GM23338 (cell line): ENCODE results near the gene WWC1. TPM values are rescaled to one million over a fixed set of nuclear protein-coding genes. Genes with fewer than 3 reads are reported as not detected.
A peak's percentile ranks its signal among the peaks of the same experiment; 100 is the strongest.

ENCODE experiments used
- ATAC-seq: fragments of 200-7000 bp; cut with Tn5 transposase; 3 replicates; pipeline ENCODE4 v1.9.1; 2020
- DNase-seq: peaks from one replicate; pipeline ENCODE4 v3.0.0-alpha.2; 2015; ENCODE audit warnings: low spot score
- H2AFZ ChIP-seq: fragments of 200-600 bp; sonication (generic); 2 replicates; pipeline ENCODE4 v1.8.0; 2016; ENCODE audit warnings: antibody characterized with exemption, mild to moderate bottlenecking, moderate library complexity
- H3F3A ChIP-seq: fragments of 200-600 bp; sonication (generic); replicated peaks from 2 replicates; pipeline ENCODE4 v1.8.0; 2017; ENCODE audit warnings: antibody characterized with exemption, mixed run types, low read depth
- H3K27ac ChIP-seq: fragments of 200-600 bp; sonication (generic); 2 replicates; pipeline ENCODE4 v1.6.1; 2016; ENCODE audit warnings: low read depth
- H3K27me3 ChIP-seq: fragments of 200-600 bp; sonication (generic); 2 replicates; pipeline ENCODE4 v1.8.0; 2016; ENCODE audit warnings: mild to moderate bottlenecking, mixed run types, moderate library complexity; ENCODE audit not compliant: insufficient read depth
- H3K36me3 ChIP-seq: fragments of 200-600 bp; sonication (generic); 2 replicates; pipeline ENCODE4 v1.8.0; 2016; ENCODE audit warnings: mild to moderate bottlenecking; ENCODE audit not compliant: insufficient read depth
- H3K4me1 ChIP-seq: fragments of 200-600 bp; sonication (generic); 2 replicates; pipeline ENCODE4 v1.8.0; 2016; ENCODE audit warnings: mild to moderate bottlenecking, moderate library complexity; ENCODE audit not compliant: insufficient read depth
- H3K4me2 ChIP-seq: fragments of 200-600 bp; sonication (generic); 2 replicates; pipeline ENCODE4 v1.7.1; 2017; ENCODE audit warnings: mixed run types
- H3K4me3 ChIP-seq: fragments of 200-600 bp; sonication (generic); 2 replicates; pipeline ENCODE4 v1.6.1; 2016; ENCODE audit warnings: mixed run types
- H3K79me2 ChIP-seq: fragments of 200-600 bp; sonication (generic); replicated peaks from 2 replicates; pipeline ENCODE4 v1.8.0; 2017; ENCODE audit warnings: mild to moderate bottlenecking; ENCODE audit not compliant: insufficient read depth
- H3K9me2 ChIP-seq: fragments of 200-600 bp; sonication (generic); 2 replicates; pipeline ENCODE4 v1.8.0; 2017; ENCODE audit not compliant: insufficient read depth
- H4K20me1 ChIP-seq: fragments of 200-600 bp; sonication (generic); replicated peaks from 2 replicates; pipeline ENCODE4 v1.8.0; 2017; ENCODE audit warnings: mild to moderate bottlenecking; ENCODE audit not compliant: insufficient read depth
- H3K27ac Mint-ChIP-seq: 2 replicates; pipeline ENCODE4 v1.8.0; 2020; ENCODE audit warnings: inconsistent platforms, mild to moderate bottlenecking, moderate library complexity, mixed read lengths
- H3K27me3 Mint-ChIP-seq: 3 replicates; pipeline ENCODE4 v1.8.0; 2022; ENCODE audit warnings: low read depth, mild to moderate bottlenecking, moderate library complexity, mixed read lengths, inconsistent platforms; ENCODE audit not compliant: insufficient read depth, poor library complexity
- H3K36me3 Mint-ChIP-seq: 3 replicates; pipeline ENCODE4 v1.8.0; 2021; ENCODE audit warnings: low read depth, mild to moderate bottlenecking, inconsistent platforms, moderate library complexity, mixed read lengths
- H3K4me1 Mint-ChIP-seq: 3 replicates; pipeline ENCODE4 v1.8.0; 2020; ENCODE audit warnings: mild to moderate bottlenecking, inconsistent platforms, mixed read lengths
- H3K4me3 Mint-ChIP-seq: 3 replicates; pipeline ENCODE4 v1.8.0; 2021; ENCODE audit warnings: moderate library complexity, mild to moderate bottlenecking, inconsistent platforms, mixed read lengths
- H3K9me3 Mint-ChIP-seq: 3 replicates; pipeline ENCODE4 v1.8.0; 2020; ENCODE audit warnings: moderate library complexity, mild to moderate bottlenecking, inconsistent platforms, mixed read lengths
- CREB1 ChIP-seq: fragments of 250-450 bp; sonication (Bioruptor Pico); IDR thresholded peaks from 2 replicates; pipeline ENCODE4 v1.5.0; 2020; ENCODE audit warnings: low read depth, mild to moderate bottlenecking, moderate library complexity
- CTCF ChIP-seq, 2 experiments: fragments of 200-600 bp in 1 of 2; sonication (generic) in 1 of 2; conservative IDR thresholded peaks; 2 replicates each; pipeline versions ENCODE4 v1.5.1 to v1.6.1; 2016 to 2017; ENCODE audit warnings: antibody characterized with exemption in 2 of 2, low read depth in 2 of 2, mild to moderate bottlenecking in 2 of 2, moderate library complexity in 1 of 2
- ETS1 ChIP-seq: IDR thresholded peaks from 2 replicates; pipeline ENCODE4 v1.6.1; 2016; ENCODE audit warnings: antibody characterized with exemption
- EZH2 ChIP-seq: fragments of 200-600 bp; sonication (generic); IDR thresholded peaks from one replicate; pipeline ENCODE4 v1.8.0; 2017; ENCODE audit warnings: antibody characterized with exemption, mild to moderate bottlenecking, low read depth; ENCODE audit not compliant: unreplicated experiment
- EZH2phosphoT487 ChIP-seq: fragments of 200-600 bp; sonication (generic); IDR thresholded peaks from one replicate; pipeline ENCODE4 v1.8.1; 2018; ENCODE audit warnings: antibody characterized with exemption; ENCODE audit not compliant: unreplicated experiment
- JUNB ChIP-seq: IDR thresholded peaks from one replicate; pipeline ENCODE4 v1.6.1; 2016; ENCODE audit warnings: antibody characterized with exemption; ENCODE audit not compliant: unreplicated experiment
- POLR2AphosphoS5 ChIP-seq: IDR thresholded peaks from 2 replicates; pipeline ENCODE4 v1.6.1; 2016; ENCODE audit warnings: antibody characterized with exemption, low read depth
- REST ChIP-seq: IDR thresholded peaks from one replicate; pipeline ENCODE4 v1.6.1; 2018; ENCODE audit warnings: antibody characterized with exemption; ENCODE audit not compliant: unreplicated experiment
- STAT1 ChIP-seq: IDR thresholded peaks from one replicate; pipeline ENCODE4 v1.6.1; 2016; ENCODE audit warnings: antibody characterized with exemption; ENCODE audit not compliant: unreplicated experiment
- ZNF114 ChIP-seq: fragments of 250-450 bp; sonication (Bioruptor Pico); IDR thresholded peaks from 2 replicates; pipeline ENCODE4 v1.5.0; 2020; ENCODE audit warnings: mild to moderate bottlenecking, moderate library complexity
- ZNF331 ChIP-seq: fragments of 250-450 bp; sonication (Bioruptor Pico); IDR thresholded peaks from 2 replicates; pipeline ENCODE4 v1.5.0; 2020; ENCODE audit warnings: low read depth, mild to moderate bottlenecking, moderate library complexity
- polyA plus RNA-seq: library from polyadenylated mRNA; unstranded; fragments of >200 nt; fragmentation: Nextera tagmentation; extraction: Ambion mirVana; gene quantifications from 2 replicates; pipeline ENCODE4 v1.2.1, GENCODE V29; 2016
- total RNA-seq: library from RNA; depleted of rRNA; stranded (reverse); fragments of >200 nt; shearing (Covaris generic); gene quantifications from 2 replicates; pipeline ENCODE4 v1.2.3, GENCODE V29; 2014

WWC1 gene
- total and polyA plus RNA-seq, 2 experiments from 2014 or later, result 25.4 to 27.8 TPM

GRCh38 chr5:168301593-168302390 is 10.3 kb downstream of the WWC1 start:
- Histone ChIP-seq H3K4me2 (0 out of 2 replicates have a peak overlapping the region, but pooled peaks have one; percentile 8), H3K27ac (no peak overlapping the region), H3K79me2 (peaks cover 85% of the 10 kb centered on the region), H3K9me2 (peaks cover 4% of the 10 kb centered on the region; the same call in 1 of the 2 replicates), H2AFZ (no peak overlapping the region), H3K27me3 (no peaks in the 10 kb centered on the region), H4K20me1 (peaks cover 47% of the 10 kb centered on the region), H3F3A (0 out of 2 replicates have a peak, but pooled peaks cover 8% of the 10 kb centered on the region), H3K4me3 (no peak overlapping the region), H3K4me1 (peaks cover 40% of the 10 kb centered on the region), H3K36me3 (no peaks in the 10 kb centered on the region)
- H3K36me3 Mint-ChIP-seq, result peaks cover 4% of the 10 kb centered on the region; the same call in 1 of the 3 replicates
- TF ChIP-seq EZH2phosphoT487 (no peak), ETS1 (no peak), REST (no peak), EZH2 (no peak), POLR2AphosphoS5 (no peak), ZNF331 (no peak), CTCF (conservative IDR thresholded peaks at IDR 0.05; ENCODE audit: low read depth in 2 of 2) (no peak), STAT1 (no peak), JUNB (no peak), CREB1 (CRISPR knock-in tag) (no peak), ZNF114 (CRISPR knock-in tag) (no peak)
- H3K27ac Mint-ChIP-seq, result no peak overlapping the region
- H3K4me3 Mint-ChIP-seq, result no peak overlapping the region
- peaks cover 6% of the 10 kb centered on the region for H3K27me3 Mint-ChIP-seq
- no peaks in the 10 kb centered on the region for H3K9me3 Mint-ChIP-seq
- ATAC-seq (0 out of 3 replicates have a peak, but pooled peaks have one; percentile 12), DNase-seq (peak; percentile 49)
- H3K4me1 Mint-ChIP-seq, result peaks cover 57% of the 10 kb centered on the region
